Measurements from ENCODE around the gene MMS22L. TPM values are rescaled to one million over a fixed set of nuclear protein-coding genes. Genes with fewer than 3 reads are reported as not detected.

MMS22L gene
- total and polyA plus RNA-seq, 11 donors = 0.61 to 6.6 (median 2.3) TPM

GRCh38 chr6:97215157-97215769 lies 67.8 kb downstream of the MMS22L start:
- peaks cover 0 to 2% (median 0%) of the 10 kb centered on the region in 9 donors for H3K36me3 ChIP-seq
- ATAC-seq (peak in 2 of 4 donors; percentile 54 to 69), DNase-seq (no peak)
- H3K9me3 ChIP-seq = no peaks in the 10 kb centered on the region
- no peak overlapping the region for H3K27ac ChIP-seq
- H3K27me3 ChIP-seq = no peaks in the 10 kb centered on the region
- no peaks in the 10 kb centered on the region for H3K4me1 ChIP-seq
- TF ChIP-seq CTCF (IDR thresholded peaks at IDR 0.05) = peak in 10 of 12 donors; percentile 12 to 55 (median 35)
- TF ChIP-seq POLR2A (IDR thresholded peaks at IDR 0.05) = no peak
- WGBS, 4 donors = 65 to 74% (median 71%) methylated on average over 6 of the region's 6 CpGs
- H3K4me3 ChIP-seq = no peak overlapping the region
- intact Hi-C loops (cut with DNase I) = no loop called here

GRCh38 chr6:97214671-97215070 lies 68.3 kb downstream of the MMS22L start:
- intact Hi-C loops (cut with DNase I) = no loop called here
- ATAC-seq (no peak), DNase-seq (no peak)
- H3K36me3 ChIP-seq = peaks cover 0 to 2% (median 0%) of the 10 kb centered on the region in 9 donors
- TF ChIP-seq POLR2A (IDR thresholded peaks at IDR 0.05) (no peak), CTCF (IDR thresholded peaks at IDR 0.05) (no peak)
- no peaks in the 10 kb centered on the region for H3K4me1 ChIP-seq
- no peak overlapping the region for H3K27ac ChIP-seq
- no peaks in the 10 kb centered on the region for H3K9me3 ChIP-seq
- H3K27me3 ChIP-seq = no peaks in the 10 kb centered on the region
- 40 to 92% (median 68%) methylated on average over 2 of the region's 2 CpGs for WGBS, 4 donors
- no peak overlapping the region for H3K4me3 ChIP-seq

GRCh38 chr6:97207383-97207782 lies 75.6 kb downstream of the MMS22L start:
- intact Hi-C loops (cut with DNase I) = no loop called here
- ATAC-seq (no peak), DNase-seq (no peak)
- Histone ChIP-seq H3K4me1 (no peaks in the 10 kb centered on the region), H3K27me3 (no peaks in the 10 kb centered on the region), H3K9me3 (no peaks in the 10 kb centered on the region), H3K4me3 (no peak overlapping the region), H3K27ac (no peak overlapping the region), H3K36me3 (peaks cover 0 to 2% (median 0%) of the 10 kb centered on the region in 9 donors)
- no peak for TF ChIP-seq POLR2A (IDR thresholded peaks at IDR 0.05)
- no peak for TF ChIP-seq CTCF (IDR thresholded peaks at IDR 0.05)

GRCh38 chr6:97205966-97206365 lies 77.0 kb downstream of the MMS22L start:
- no peak for DNase-seq
- H3K27ac ChIP-seq = no peak overlapping the region
- no peaks in the 10 kb centered on the region for H3K27me3 ChIP-seq
- no peak for ATAC-seq
- no peaks in the 10 kb centered on the region for H3K9me3 ChIP-seq
- TF ChIP-seq POLR2A (IDR thresholded peaks at IDR 0.05) = no peak
- TF ChIP-seq CTCF (IDR thresholded peaks at IDR 0.05) = no peak
- intact Hi-C loops (cut with DNase I) = loop anchor here in 1 of 10 donors (1.0 kb wide), 1 partner anchor 24 kb away; no protein-coding TSS in a partner anchor
- H3K4me3 ChIP-seq = no peak overlapping the region
- H3K36me3 ChIP-seq = no peaks in the 10 kb centered on the region
- no peaks in the 10 kb centered on the region for H3K4me1 ChIP-seq

Measured in heart left ventricle (tissue), 16 donors.